PC-9 (cell line): ENCODE measurements around the gene CNTN1.

Experiments
- CTCF ChIP-seq: fragments of 200-600 bp; sonication (generic); conservative IDR thresholded peaks from 2 replicates; pipeline ENCODE4 v1.6.1; 2017; ENCODE audit warnings: mixed run types, antibody characterized with exemption, mild to moderate bottlenecking, moderate library complexity
- EZH2 ChIP-seq: fragments of 200-600 bp; sonication (generic); IDR thresholded peaks from 2 replicates; pipeline ENCODE4 v1.8.0; 2017; ENCODE audit warnings: antibody characterized with exemption, low read depth

- no peak for TF ChIP-seq EZH2
- no peak for TF ChIP-seq CTCF
Measured at GRCh38 chr12:40769846-40770245, 77.6 kb downstream of the CNTN1 start.
